ENCODE measurements around the gene DST. TPM values are rescaled to one million over a fixed set of nuclear protein-coding genes. Genes with fewer than 3 reads are reported as not detected.

DST gene
- total RNA-seq, 4 donors from 2014 or later, result 189 to 276 (median 219) TPM

GRCh38 chr6:56499095-56499494 is 143.6 kb downstream of the DST start:
- TF ChIP-seq CTCF (IDR thresholded peaks at IDR 0.05; ENCODE audit: low read depth), result no peak

- TF ChIP-seq CTCF (IDR thresholded peaks at IDR 0.05; ENCODE audit: low read depth), result no peak
These were observed 145.0 kb downstream of the DST start for GRCh38 chr6:56497691-56498090.

- no peak for TF ChIP-seq CTCF (IDR thresholded peaks at IDR 0.05; ENCODE audit: low read depth)
These were observed 145.4 kb downstream of the DST start for GRCh38 chr6:56497240-56497639.

GRCh38 chr6:56495654-56496053 is 147.0 kb downstream of the DST start:
- no peak for TF ChIP-seq CTCF (IDR thresholded peaks at IDR 0.05; ENCODE audit: low read depth)

GRCh38 chr6:56491606-56492328 is 150.9 kb downstream of the DST start:
- no peak for TF ChIP-seq CTCF (IDR thresholded peaks at IDR 0.05; ENCODE audit: low read depth)

- no peak for TF ChIP-seq CTCF (IDR thresholded peaks at IDR 0.05; ENCODE audit: low read depth)
These were observed 151.7 kb downstream of the DST start for GRCh38 chr6:56490993-56491392.

GRCh38 chr6:56489559-56489958 is 153.1 kb downstream of the DST start:
- no peak for TF ChIP-seq CTCF (IDR thresholded peaks at IDR 0.05; ENCODE audit: low read depth)

All from subcutaneous adipose tissue (tissue), 4 donors.